Liver (tissue), 9 donors: ENCODE results near the gene PGAM1. TPM values are rescaled to one million over a fixed set of nuclear protein-coding genes. Genes with fewer than 3 reads are reported as not detected.

ENCODE experiments used
- DNase-seq: peaks from one replicate; pipeline ENCODE4 v3.0.0-alpha.2; 2017; ENCODE audit warnings: low spot score
- H3K27ac ChIP-seq, 2 donors: one replicate each; pipeline ENCODE4 v1.7.0; 2013; ENCODE audit warnings: inconsistent platforms in 2 of 2, low read length in 2 of 2, control low read depth in 1 of 2, low read depth in 1 of 2, mild to moderate bottlenecking in 1 of 2
- H3K27me3 ChIP-seq, 4 donors: one replicate each; pipeline versions ENCODE4 v1.6.1 to v1.7.0; 2013; ENCODE audit warnings: low read length in 3 of 4, inconsistent platforms in 1 of 4, mild to moderate bottlenecking in 1 of 4, moderate library complexity in 1 of 4; ENCODE audit not compliant: control insufficient read depth in 4 of 4, insufficient read depth in 4 of 4
- H3K36me3 ChIP-seq, 4 donors: one replicate each; pipeline versions ENCODE4 v1.6.1 to v1.7.0; 2013; ENCODE audit warnings: low read length in 3 of 4, mild to moderate bottlenecking in 3 of 4, low read depth in 1 of 4, moderate library complexity in 1 of 4; ENCODE audit not compliant: control insufficient read depth in 4 of 4, insufficient read depth in 3 of 4
- H3K4me1 ChIP-seq, 4 donors: one replicate each; pipeline versions ENCODE4 v1.6.1 to v1.7.0; 2013; ENCODE audit warnings: low read length in 3 of 4, mild to moderate bottlenecking in 3 of 4, moderate library complexity in 1 of 4; ENCODE audit not compliant: control insufficient read depth in 4 of 4, insufficient read depth in 4 of 4
- H3K4me3 ChIP-seq, 3 donors: one replicate each; pipeline versions ENCODE4 v1.6.1 to v1.7.0; 2013; ENCODE audit warnings: low read length in 3 of 3, control low read depth in 1 of 3, low read depth in 1 of 3, mild to moderate bottlenecking in 1 of 3
- H3K9ac ChIP-seq, 2 donors: one replicate each; pipeline ENCODE4 v1.7.0; 2013; ENCODE audit warnings: low read length in 2 of 2, mild to moderate bottlenecking in 2 of 2, moderate library complexity in 2 of 2, control low read depth in 1 of 2, low read depth in 1 of 2
- H3K9me3 ChIP-seq, 4 donors: one replicate each; pipeline versions ENCODE4 v1.6.1 to v1.7.0; 2013; ENCODE audit warnings: low read length in 3 of 4; ENCODE audit not compliant: control insufficient read depth in 4 of 4
- EGR1 ChIP-seq, 2 donors: IDR thresholded peaks; 2 replicates each; pipeline ENCODE4 v1.6.1; 2016 to 2018; ENCODE audit warnings: antibody characterized with exemption in 2 of 2, low read depth in 2 of 2
- FOXA1 ChIP-seq: IDR thresholded peaks from 2 replicates; pipeline ENCODE4 v1.6.1; 2016; ENCODE audit warnings: antibody characterized with exemption
- FOXA2 ChIP-seq: IDR thresholded peaks from 2 replicates; pipeline ENCODE4 v1.6.1; 2016; ENCODE audit warnings: antibody characterized with exemption
- GABPA ChIP-seq, 2 donors: IDR thresholded peaks in 1 of 2; conservative IDR thresholded peaks in 1 of 2; 2 replicates each; pipeline ENCODE4 v1.6.1; 2016; ENCODE audit warnings: antibody characterized with exemption in 2 of 2, mild to moderate bottlenecking in 1 of 2, moderate library complexity in 1 of 2
- HNF4A ChIP-seq, 2 donors: conservative IDR thresholded peaks; 2 replicates each; pipeline ENCODE4 v1.6.1; 2016; ENCODE audit warnings: antibody characterized with exemption in 2 of 2, mild to moderate bottlenecking in 2 of 2
- HNF4G ChIP-seq: IDR thresholded peaks from 2 replicates; pipeline ENCODE4 v1.6.1; 2016; ENCODE audit warnings: antibody characterized with exemption
- JUND ChIP-seq, 2 donors: IDR thresholded peaks; 2 replicates each; pipeline ENCODE4 v1.6.1; 2016; ENCODE audit warnings: antibody characterized with exemption in 2 of 2
- NR2F2 ChIP-seq: IDR thresholded peaks from 2 replicates; pipeline ENCODE4 v1.6.1; 2016; ENCODE audit warnings: antibody characterized with exemption
- RAD21 ChIP-seq, 2 donors: IDR thresholded peaks; 2 replicates each; pipeline ENCODE4 v1.6.1; 2016; ENCODE audit warnings: antibody characterized with exemption in 2 of 2, mild to moderate bottlenecking in 2 of 2
- RXRA ChIP-seq, 2 donors: IDR thresholded peaks; 2 replicates each; pipeline ENCODE4 v1.6.1; 2017 to 2018; ENCODE audit warnings: antibody characterized with exemption in 2 of 2, mild to moderate bottlenecking in 1 of 2
- SP1 ChIP-seq: IDR thresholded peaks from 2 replicates; pipeline ENCODE4 v1.6.1; 2018; ENCODE audit warnings: antibody characterized with exemption, mild to moderate bottlenecking
- TAF1 ChIP-seq: conservative IDR thresholded peaks from 2 replicates; pipeline ENCODE4 v1.6.1; 2016; ENCODE audit warnings: antibody characterized with exemption, mild to moderate bottlenecking
- YY1 ChIP-seq: IDR thresholded peaks from 2 replicates; pipeline ENCODE4 v1.6.1; 2016; ENCODE audit warnings: antibody characterized with exemption, mild to moderate bottlenecking
- WGBS: extraction: QIAGEN DNeasy Blood & Tissue Kit; methylation state at CpG from one replicate; pipeline ENCODE4 v1.1.7; 2013; 5-methylcytosine and 5-hydroxymethylcytosine counted together
- polyA plus RNA-seq, 2 donors: library from polyadenylated mRNA; stranded (reverse) in 1 of 2; unstranded in 1 of 2; fragments of 200-250 nt in 1 of 2; fragments of >200 nt in 1 of 2; fragmentation: Nextera tagmentation in 1 of 2; extraction: Ambion mirVana in 1 of 2; gene quantifications; one replicate each; pipeline versions ENCODE4 v1.2.1 to v1.2.3, GENCODE V29; 2013 to 2015
- total RNA-seq, 2 donors: library from RNA; depleted of rRNA; stranded (reverse); fragments of >200 nt; gene quantifications; one replicate each; pipeline ENCODE4 v1.2.3, GENCODE V29; 2014
- TF ChIP-seq, protein P1 (sequence below): fragments of 150-350 bp; IDR thresholded peaks from 2 replicates; pipeline ENCODE4 v1.5.1; 2017; ENCODE audit warnings: improper control_type of control experiment, low read depth, low read length; ENCODE audit not compliant: missing input control
- TF ChIP-seq, protein P2 (sequence below): IDR thresholded peaks from 2 replicates; pipeline ENCODE4 v1.6.1; 2016; ENCODE audit warnings: antibody characterized with exemption
- TF ChIP-seq, protein P3 (sequence below): IDR thresholded peaks from 2 replicates; pipeline ENCODE4 v1.6.1; 2016; ENCODE audit warnings: antibody characterized with exemption, mild to moderate bottlenecking
- TF ChIP-seq, protein P4 (sequence below): IDR thresholded peaks from 2 replicates; pipeline ENCODE4 v1.6.1; 2016; ENCODE audit warnings: antibody characterized with exemption
- donor health status: healthy.
- donor health status: healthy.
- donor health status: healthy.
- donor health status: healthy.
- donor health status: healthy.

Gene PGAM1
- total and polyA plus RNA-seq, 4 donors, result 52.0 to 178 (median 106) TPM

DNA sequence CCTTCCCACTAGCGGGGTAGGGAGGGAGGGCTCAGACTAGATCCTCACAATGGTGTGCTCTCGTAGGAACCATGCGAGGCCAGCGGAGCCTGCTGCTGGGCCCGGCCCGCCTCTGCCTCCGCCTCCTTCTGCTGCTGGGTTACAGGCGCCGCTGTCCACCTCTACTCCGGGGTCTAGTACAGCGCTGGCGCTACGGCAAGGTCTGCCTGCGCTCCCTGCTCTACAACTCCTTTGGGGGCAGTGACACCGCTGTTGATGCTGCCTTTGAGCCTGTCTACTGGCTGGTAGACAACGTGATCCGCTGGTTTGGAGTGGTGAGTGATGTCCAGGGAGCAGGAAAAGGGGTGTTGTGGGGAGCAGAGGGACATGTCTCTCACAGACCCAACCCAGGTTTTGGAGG is 25.6 kb downstream of the PGAM1 start:
- no peak overlapping the region for H3K9ac ChIP-seq
- no peaks in the 10 kb centered on the region for H3K27me3 ChIP-seq
- DNase-seq, result no peak
- H3K36me3 ChIP-seq, result peaks cover 2 to 26% (median 15%) of the 10 kb centered on the region in 4 donors
- no peak overlapping the region for H3K27ac ChIP-seq
- H3K9me3 ChIP-seq, result no peaks in the 10 kb centered on the region
- no peak for TF ChIP-seq TAF1
- TF ChIP-seq, protein P1, sequence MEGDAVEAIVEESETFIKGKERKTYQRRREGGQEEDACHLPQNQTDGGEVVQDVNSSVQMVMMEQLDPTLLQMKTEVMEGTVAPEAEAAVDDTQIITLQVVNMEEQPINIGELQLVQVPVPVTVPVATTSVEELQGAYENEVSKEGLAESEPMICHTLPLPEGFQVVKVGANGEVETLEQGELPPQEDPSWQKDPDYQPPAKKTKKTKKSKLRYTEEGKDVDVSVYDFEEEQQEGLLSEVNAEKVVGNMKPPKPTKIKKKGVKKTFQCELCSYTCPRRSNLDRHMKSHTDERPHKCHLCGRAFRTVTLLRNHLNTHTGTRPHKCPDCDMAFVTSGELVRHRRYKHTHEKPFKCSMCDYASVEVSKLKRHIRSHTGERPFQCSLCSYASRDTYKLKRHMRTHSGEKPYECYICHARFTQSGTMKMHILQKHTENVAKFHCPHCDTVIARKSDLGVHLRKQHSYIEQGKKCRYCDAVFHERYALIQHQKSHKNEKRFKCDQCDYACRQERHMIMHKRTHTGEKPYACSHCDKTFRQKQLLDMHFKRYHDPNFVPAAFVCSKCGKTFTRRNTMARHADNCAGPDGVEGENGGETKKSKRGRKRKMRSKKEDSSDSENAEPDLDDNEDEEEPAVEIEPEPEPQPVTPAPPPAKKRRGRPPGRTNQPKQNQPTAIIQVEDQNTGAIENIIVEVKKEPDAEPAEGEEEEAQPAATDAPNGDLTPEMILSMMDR, result no peak
- no peak for TF ChIP-seq NR2F2
- no peak for TF ChIP-seq GABPA (IDR thresholded peaks at IDR 0.05 in 1 of 2, conservative IDR thresholded peaks at IDR 0.05 in 1 of 2)
- TF ChIP-seq FOXA2, result no peak
- TF ChIP-seq JUND (IDR thresholded peaks at IDR 0.05), result no peak
- no peak for TF ChIP-seq YY1
- no peak for TF ChIP-seq SP1
- no peak for TF ChIP-seq RXRA (IDR thresholded peaks at IDR 0.05)
- TF ChIP-seq, protein P2, sequence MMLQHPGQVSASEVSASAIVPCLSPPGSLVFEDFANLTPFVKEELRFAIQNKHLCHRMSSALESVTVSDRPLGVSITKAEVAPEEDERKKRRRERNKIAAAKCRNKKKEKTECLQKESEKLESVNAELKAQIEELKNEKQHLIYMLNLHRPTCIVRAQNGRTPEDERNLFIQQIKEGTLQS, result no peak
- H3K4me1 ChIP-seq, result peaks cover 8 to 26% (median 17%) of the 10 kb centered on the region in 4 donors
- 96% methylated on average over 17 of the region's 17 CpGs for WGBS
- no peak overlapping the region for H3K4me3 ChIP-seq

DNA sequence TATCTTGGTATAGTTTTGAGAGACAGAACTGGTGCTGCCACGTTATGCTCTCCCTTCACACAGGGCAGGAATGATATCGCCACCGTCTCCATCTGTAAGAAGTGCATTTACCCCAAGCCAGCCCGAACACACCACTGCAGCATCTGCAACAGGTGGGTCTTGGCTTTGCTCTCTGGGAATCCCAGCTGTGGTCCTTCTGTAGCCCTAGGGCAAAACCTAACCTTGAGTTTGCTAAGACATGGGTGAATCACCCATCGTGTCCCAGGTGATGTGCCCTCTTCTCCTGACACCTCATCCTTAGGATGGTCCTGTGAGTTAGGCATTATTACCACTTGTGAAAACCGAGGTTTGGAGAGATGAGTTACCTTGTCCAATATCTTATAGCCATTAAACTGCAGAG is 26.4 kb downstream of the PGAM1 start:
- peaks cover 2 to 33% (median 19%) of the 10 kb centered on the region in 4 donors for H3K36me3 ChIP-seq
- no peak for DNase-seq
- no peak overlapping the region for H3K4me3 ChIP-seq
- no peak overlapping the region for H3K9ac ChIP-seq
- peaks cover 3 to 18% (median 11%) of the 10 kb centered on the region in 4 donors for H3K4me1 ChIP-seq
- H3K27ac ChIP-seq, result no peak overlapping the region
- WGBS, result 96% methylated on average over 6 of the region's 6 CpGs
- no peaks in the 10 kb centered on the region for H3K9me3 ChIP-seq
- TF ChIP-seq HNF4A (conservative IDR thresholded peaks at IDR 0.05) (no peak), HNF4G (no peak)
- TF ChIP-seq, protein P1, result no peak
- H3K27me3 ChIP-seq, result no peaks in the 10 kb centered on the region

DNA sequence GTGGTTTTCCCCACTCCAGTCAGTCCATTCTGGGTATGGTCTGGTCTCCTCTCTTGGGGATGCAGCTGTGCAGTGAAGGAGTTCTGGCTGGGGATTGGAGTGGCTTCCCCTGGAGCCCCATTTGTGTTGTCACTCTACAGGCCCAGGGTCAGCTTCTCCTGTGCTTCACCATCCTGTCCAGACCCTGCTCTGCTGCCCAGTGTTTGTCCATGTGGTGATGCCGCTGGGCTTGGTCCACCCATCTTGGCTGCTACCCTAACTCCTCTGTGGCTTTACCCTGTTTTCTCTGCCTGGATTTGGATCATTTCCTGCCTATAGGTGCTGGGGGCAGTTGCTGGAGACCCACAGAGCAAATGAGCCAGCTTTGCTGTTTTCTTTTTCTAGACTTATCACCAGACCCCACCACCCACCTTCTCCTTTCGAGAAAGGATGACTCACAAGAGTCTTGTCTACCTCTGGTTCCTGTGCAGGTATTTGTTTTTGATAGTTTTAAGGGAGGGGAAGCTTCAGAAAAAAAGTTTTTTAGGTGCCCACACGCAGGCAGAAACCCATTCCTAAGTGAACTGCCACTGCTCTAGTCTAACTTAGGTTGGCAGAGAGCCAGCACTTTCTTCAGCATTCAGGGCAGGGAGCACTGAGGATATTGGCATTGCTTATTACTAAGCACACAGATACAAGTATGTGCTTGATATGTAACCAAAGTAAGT is 28.5 kb downstream of the PGAM1 start:
- Histone ChIP-seq H3K9me3 (no peaks in the 10 kb centered on the region), H3K9ac (no peak overlapping the region), H3K27ac (no peak overlapping the region), H3K27me3 (no peaks in the 10 kb centered on the region), H3K4me3 (no peak overlapping the region), H3K4me1 (peaks cover 0 to 6% (median 4%) of the 10 kb centered on the region in 4 donors), H3K36me3 (peaks cover 4 to 53% (median 35%) of the 10 kb centered on the region in 4 donors)
- TF ChIP-seq HNF4A (conservative IDR thresholded peaks at IDR 0.05), result peak in 1 of 2 donors; percentile 23
- no peak for TF ChIP-seq EGR1 (IDR thresholded peaks at IDR 0.05; ENCODE audit: low read depth in 2 of 2)
- TF ChIP-seq, protein P3, sequence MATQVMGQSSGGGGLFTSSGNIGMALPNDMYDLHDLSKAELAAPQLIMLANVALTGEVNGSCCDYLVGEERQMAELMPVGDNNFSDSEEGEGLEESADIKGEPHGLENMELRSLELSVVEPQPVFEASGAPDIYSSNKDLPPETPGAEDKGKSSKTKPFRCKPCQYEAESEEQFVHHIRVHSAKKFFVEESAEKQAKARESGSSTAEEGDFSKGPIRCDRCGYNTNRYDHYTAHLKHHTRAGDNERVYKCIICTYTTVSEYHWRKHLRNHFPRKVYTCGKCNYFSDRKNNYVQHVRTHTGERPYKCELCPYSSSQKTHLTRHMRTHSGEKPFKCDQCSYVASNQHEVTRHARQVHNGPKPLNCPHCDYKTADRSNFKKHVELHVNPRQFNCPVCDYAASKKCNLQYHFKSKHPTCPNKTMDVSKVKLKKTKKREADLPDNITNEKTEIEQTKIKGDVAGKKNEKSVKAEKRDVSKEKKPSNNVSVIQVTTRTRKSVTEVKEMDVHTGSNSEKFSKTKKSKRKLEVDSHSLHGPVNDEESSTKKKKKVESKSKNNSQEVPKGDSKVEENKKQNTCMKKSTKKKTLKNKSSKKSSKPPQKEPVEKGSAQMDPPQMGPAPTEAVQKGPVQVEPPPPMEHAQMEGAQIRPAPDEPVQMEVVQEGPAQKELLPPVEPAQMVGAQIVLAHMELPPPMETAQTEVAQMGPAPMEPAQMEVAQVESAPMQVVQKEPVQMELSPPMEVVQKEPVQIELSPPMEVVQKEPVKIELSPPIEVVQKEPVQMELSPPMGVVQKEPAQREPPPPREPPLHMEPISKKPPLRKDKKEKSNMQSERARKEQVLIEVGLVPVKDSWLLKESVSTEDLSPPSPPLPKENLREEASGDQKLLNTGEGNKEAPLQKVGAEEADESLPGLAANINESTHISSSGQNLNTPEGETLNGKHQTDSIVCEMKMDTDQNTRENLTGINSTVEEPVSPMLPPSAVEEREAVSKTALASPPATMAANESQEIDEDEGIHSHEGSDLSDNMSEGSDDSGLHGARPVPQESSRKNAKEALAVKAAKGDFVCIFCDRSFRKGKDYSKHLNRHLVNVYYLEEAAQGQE, result no peak
- TF ChIP-seq, protein P2, result no peak
- TF ChIP-seq RAD21 (IDR thresholded peaks at IDR 0.05), result peak in 1 of 2 donors; percentile 5
- no peak for TF ChIP-seq FOXA1
- TF ChIP-seq, protein P4, sequence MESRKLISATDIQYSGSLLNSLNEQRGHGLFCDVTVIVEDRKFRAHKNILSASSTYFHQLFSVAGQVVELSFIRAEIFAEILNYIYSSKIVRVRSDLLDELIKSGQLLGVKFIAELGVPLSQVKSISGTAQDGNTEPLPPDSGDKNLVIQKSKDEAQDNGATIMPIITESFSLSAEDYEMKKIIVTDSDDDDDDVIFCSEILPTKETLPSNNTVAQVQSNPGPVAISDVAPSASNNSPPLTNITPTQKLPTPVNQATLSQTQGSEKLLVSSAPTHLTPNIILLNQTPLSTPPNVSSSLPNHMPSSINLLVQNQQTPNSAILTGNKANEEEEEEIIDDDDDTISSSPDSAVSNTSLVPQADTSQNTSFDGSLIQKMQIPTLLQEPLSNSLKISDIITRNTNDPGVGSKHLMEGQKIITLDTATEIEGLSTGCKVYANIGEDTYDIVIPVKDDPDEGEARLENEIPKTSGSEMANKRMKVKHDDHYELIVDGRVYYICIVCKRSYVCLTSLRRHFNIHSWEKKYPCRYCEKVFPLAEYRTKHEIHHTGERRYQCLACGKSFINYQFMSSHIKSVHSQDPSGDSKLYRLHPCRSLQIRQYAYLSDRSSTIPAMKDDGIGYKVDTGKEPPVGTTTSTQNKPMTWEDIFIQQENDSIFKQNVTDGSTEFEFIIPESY, result no peak
- WGBS, result 69% methylated on average over 3 of the region's 3 CpGs
- DNase-seq, result no peak
